Erythroblast (primary cell): Measurements from ENCODE around the gene FNDC7.

Experiments
- GATA1 ChIP-seq: IDR thresholded peaks from 2 replicates; pipeline ENCODE4 v1.6.1; 2011; ENCODE audit warnings: low read depth, mild to moderate bottlenecking, control low read depth, low read length, moderate library complexity
- POLR2A ChIP-seq: IDR thresholded peaks from 2 replicates; pipeline ENCODE4 v1.6.1; 2011; ENCODE audit warnings: mild to moderate bottlenecking, low read length

- TF ChIP-seq POLR2A (no peak), GATA1 (no peak)
These were observed 40.7 kb downstream of the FNDC7 start for GRCh38 chr1:108753363-108753762.
